IMR-90 (cell line): ENCODE results near the gene TENT5C. TPM values are rescaled to one million over a fixed set of nuclear protein-coding genes. Genes with fewer than 3 reads are reported as not detected.

Experiments used
- ATAC-seq: fragments of 200-7000 bp; cut with Tn5 transposase; 2 replicates; pipeline ENCODE4 v1.9.1; 2020; ENCODE audit warnings: low read depth, mild to moderate bottlenecking, moderate library complexity
- BruUV-seq: library from RNA; stranded (reverse); fragments of 400-500 nt; replicated peaks from 2 replicates; lab custom pipeline; 2021; lab: Mats Ljungman, UMichigan
- CTCF ChIA-PET: fragments of 300-600 bp; formaldehyde crosslinking; extraction: SDS; loops from one replicate; lab custom pipeline; 2021; ENCODE audit warnings: antibody characterized with exemption; lab: Yijun Ruan, JAX
- POLR2A ChIA-PET: fragments of 300-600 bp; sonication (Branson Sonifier 250); formaldehyde crosslinking; loops from one replicate; lab custom pipeline; 2022; ENCODE audit warnings: antibody characterized with exemption; ENCODE audit not compliant: unreplicated experiment; lab: Charles Lee
- DNase-seq: peaks from one replicate; pipeline ENCODE4 v3.0.0; 2013
- H2AFZ ChIP-seq: replicated peaks from 2 replicates; pipeline ENCODE3; 2013; ENCODE audit warnings: low read length, mild to moderate bottlenecking; ENCODE audit not compliant: poor library complexity
- H2AK5ac ChIP-seq: 2 replicates; pipeline ENCODE4 v1.6.1; 2013; ENCODE audit warnings: low read depth, low read length, inconsistent platforms
- H2AK9ac ChIP-seq: replicated peaks from 2 replicates; pipeline ENCODE3; 2013; ENCODE audit warnings: mild to moderate bottlenecking, low read depth, low read length, moderate library complexity; ENCODE audit not compliant: poor library complexity
- H2BK120ac ChIP-seq: 2 replicates; pipeline ENCODE4 v1.6.1; 2013; ENCODE audit warnings: low read depth, low read length, inconsistent platforms
- H2BK15ac ChIP-seq: 3 replicates; pipeline ENCODE4 v1.6.1; 2013; ENCODE audit warnings: low read depth, low read length, inconsistent platforms
- H2BK20ac ChIP-seq: 2 replicates; pipeline ENCODE4 v1.6.1; 2013; ENCODE audit warnings: low read depth, mild to moderate bottlenecking, inconsistent platforms, low read length, moderate library complexity
- H2BK5ac ChIP-seq: 2 replicates; pipeline ENCODE4 v1.6.1; 2013; ENCODE audit warnings: mild to moderate bottlenecking, low read depth, low read length, inconsistent platforms; ENCODE audit not compliant: poor library complexity, severe bottlenecking
- H3K14ac ChIP-seq: replicated peaks from 2 replicates; pipeline ENCODE4 v1.6.1; 2013; ENCODE audit warnings: low read depth, low read length, inconsistent platforms
- H3K18ac ChIP-seq: 2 replicates; pipeline ENCODE4 v1.6.1; 2013; ENCODE audit warnings: low read depth, low read length, control low read depth
- H3K23ac ChIP-seq: 2 replicates; pipeline ENCODE4 v1.6.1; 2013; ENCODE audit warnings: low read depth, low read length, inconsistent platforms
- H3K27ac ChIP-seq: 2 replicates; pipeline ENCODE4 v1.5.1; 2013; ENCODE audit warnings: mild to moderate bottlenecking, control low read depth, low read length; ENCODE audit not compliant: insufficient read depth
- H3K27me3 ChIP-seq: 2 replicates; pipeline ENCODE4 v1.6.1; 2013; ENCODE audit warnings: low read length; ENCODE audit not compliant: control insufficient read depth, insufficient read depth
- H3K36me3 ChIP-seq: 2 replicates; pipeline ENCODE4 v1.6.1; 2013; ENCODE audit warnings: low read length, mixed read lengths; ENCODE audit not compliant: control insufficient read depth, insufficient read depth
- H3K4ac ChIP-seq: 2 replicates; pipeline ENCODE4 v1.6.1; 2013; ENCODE audit warnings: low read depth, low read length, inconsistent platforms
- H3K4me1 ChIP-seq: 2 replicates; pipeline ENCODE4 v1.6.1; 2013; ENCODE audit warnings: low read length, mixed read lengths; ENCODE audit not compliant: control insufficient read depth, insufficient read depth
- H3K4me2 ChIP-seq: 2 replicates; pipeline ENCODE4 v1.6.1; 2013; ENCODE audit warnings: low read depth, mild to moderate bottlenecking, control low read depth, low read length, moderate library complexity
- H3K4me3 ChIP-seq: 2 replicates; pipeline ENCODE4 v1.5.1; 2013; ENCODE audit warnings: low read depth, mild to moderate bottlenecking, control low read depth, low read length, moderate library complexity; ENCODE audit not compliant: insufficient read depth
- H3K56ac ChIP-seq: 2 replicates; pipeline ENCODE4 v1.6.1; 2013; ENCODE audit warnings: low read length, inconsistent platforms; ENCODE audit not compliant: insufficient read depth; ENCODE audit errors: extremely low read depth
- H3K79me1 ChIP-seq, 2 experiments: 2 replicates each; pipeline ENCODE4 v1.6.1; 2013; ENCODE audit warnings: low read length in 2 of 2, inconsistent platforms in 1 of 2, low read depth in 1 of 2
- H3K9ac ChIP-seq: 2 replicates; pipeline ENCODE4 v1.6.1; 2013; ENCODE audit warnings: low read depth, low read length, control low read depth
- H3K9me1 ChIP-seq: 2 replicates; pipeline ENCODE4 v1.6.1; 2013; ENCODE audit warnings: low read length, inconsistent platforms; ENCODE audit not compliant: insufficient read depth
- H3K9me3 ChIP-seq: 2 replicates; pipeline ENCODE4 v1.6.1; 2013; ENCODE audit warnings: low read length; ENCODE audit not compliant: control insufficient read depth, insufficient read depth
- H4K20me1 ChIP-seq: 2 replicates; pipeline ENCODE4 v1.6.1; 2013; ENCODE audit warnings: low read length, inconsistent platforms; ENCODE audit not compliant: insufficient read depth
- H4K5ac ChIP-seq: 2 replicates; pipeline ENCODE4 v1.6.1; 2013; ENCODE audit warnings: mild to moderate bottlenecking, low read depth, low read length, control low read depth
- H4K8ac ChIP-seq, 2 experiments: 2 replicates each; pipeline ENCODE4 v1.6.1; 2013; ENCODE audit warnings: low read depth in 2 of 2, low read length in 2 of 2, control low read depth in 1 of 2, inconsistent platforms in 1 of 2
- H4K91ac ChIP-seq: 2 replicates; pipeline ENCODE4 v1.6.1; 2013; ENCODE audit warnings: low read depth, low read length, inconsistent platforms; ENCODE audit not compliant: insufficient read depth
- CHD1 ChIP-seq: IDR thresholded peaks from 2 replicates; pipeline ENCODE4 v1.6.1; 2012; ENCODE audit warnings: low read depth, low read length, improper control_type of control experiment
- CTCF ChIP-seq: conservative IDR thresholded peaks from 2 replicates; pipeline ENCODE4 v1.5.1; 2012; ENCODE audit warnings: mild to moderate bottlenecking, low read depth, low read length, improper control_type of control experiment
- ELK1 ChIP-seq: fragments of 150-350 bp; IDR thresholded peaks from 2 replicates; pipeline ENCODE4 v1.6.1; 2016; ENCODE audit warnings: low read depth, mild to moderate bottlenecking, low read length, moderate library complexity, borderline replicate concordance
- FOS ChIP-seq: fragments of 150-350 bp; IDR thresholded peaks from 2 replicates; pipeline ENCODE4 v1.6.1; 2016; ENCODE audit warnings: low read depth, low read length
- MAFK ChIP-seq: IDR thresholded peaks from 2 replicates; pipeline ENCODE4 v1.6.1; 2012; ENCODE audit warnings: low read depth, low read length, improper control_type of control experiment
- NFE2L2 ChIP-seq: fragments of 150-350 bp; IDR thresholded peaks from 2 replicates; pipeline ENCODE4 v1.6.1; 2016; ENCODE audit warnings: low read depth, mild to moderate bottlenecking, low read length
- POLR2A ChIP-seq: IDR thresholded peaks from 2 replicates; pipeline ENCODE4 v1.6.1; 2012; ENCODE audit warnings: mild to moderate bottlenecking, low read depth, low read length
- RCOR1 ChIP-seq: IDR thresholded peaks from 2 replicates; pipeline ENCODE4 v1.6.1; 2012; ENCODE audit warnings: mild to moderate bottlenecking, low read length, improper control_type of control experiment; ENCODE audit not compliant: insufficient replicate concordance
- RFX5 ChIP-seq: IDR thresholded peaks from 2 replicates; pipeline ENCODE4 v1.8.0; 2012; ENCODE audit warnings: low read depth, mild to moderate bottlenecking, low read length, moderate library complexity
- SMC3 ChIP-seq: fragments of 150-350 bp; IDR thresholded peaks from 2 replicates; pipeline ENCODE4 v1.6.1; 2016; ENCODE audit warnings: low read depth, mild to moderate bottlenecking, antibody characterized with exemption, low read length, moderate library complexity
- WGBS, 2 experiments: methylation state at CpG; one replicate each; pipeline versions ENCODE4 v1.1.5 to v1.1.7; 2013; ENCODE audit warnings: missing lambda C conversion rate in 2 of 2; ENCODE audit not compliant: insufficient read length in 1 of 2; ENCODE audit errors: extremely low coverage in 2 of 2; 5-methylcytosine and 5-hydroxymethylcytosine counted together
- dilution Hi-C: fragments of 300-500 bp; cut with HindIII; formaldehyde crosslinking; loops from one replicate; pipeline ENCODE4 v1.14.3; 2018; ENCODE audit warnings: low sequenced_read_pairs; ENCODE audit not compliant: unreplicated experiment
- in situ Hi-C: fragments of 300-500 bp; cut with MboI; formaldehyde crosslinking; loops from 3 replicates; pipeline ENCODE4 v1.14.3; 2019; ENCODE audit warnings: low sequenced_read_pairs, inconsistent platforms, mixed read lengths
- intact Hi-C: fragments of 100-400 bp; cut with micrococcal nuclease; formaldehyde crosslinking; loops from 2 replicates; pipeline ENCODE4 v1.10.0; 2022
- polyA plus RNA-seq, 3 experiments: library from polyadenylated mRNA; depleted of rRNA; stranded (reverse); fragments of >200 nt; gene quantifications; 2 replicates each; pipeline ENCODE4 v1.2.3, GENCODE V29; 2012; ENCODE audit warnings: low replicate concordance in 1 of 3
- total RNA-seq: library from RNA; depleted of rRNA; stranded (reverse); fragments of >200 nt; gene quantifications from 2 replicates; pipeline ENCODE4 v1.2.3, GENCODE V29; 2012
- TF ChIP-seq, protein P1 (sequence below): fragments of 150-350 bp; IDR thresholded peaks from 2 replicates; pipeline ENCODE4 v1.6.1; 2017; ENCODE audit warnings: mild to moderate bottlenecking, antibody characterized with exemption, low read length, low read depth

TENT5C gene
- total and polyA plus RNA-seq, 2 of the 4 experiments (the other 2 are of a cell fraction): 1.5 to 4.1 TPM

DNA sequence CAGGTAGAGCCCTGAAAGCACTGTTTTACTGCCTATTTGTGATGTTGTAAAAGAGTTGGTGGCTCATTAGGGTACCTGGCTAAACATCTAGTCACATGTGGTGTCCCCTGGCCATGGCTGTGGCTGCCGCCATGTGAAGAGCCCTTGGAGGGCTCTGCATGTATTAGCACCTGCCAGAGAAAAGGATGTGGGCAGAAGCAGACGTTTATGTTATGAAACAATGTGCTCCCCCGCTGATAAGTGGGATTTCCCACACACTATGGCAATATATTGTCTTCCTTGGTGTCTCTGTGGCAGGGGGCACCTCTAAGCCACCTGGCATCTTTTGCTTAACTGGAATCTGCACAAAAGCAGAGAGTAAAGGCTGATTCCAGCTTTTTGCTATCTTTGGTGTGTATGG, 9.6 kb downstream of the TENT5C start (continued):
- TF ChIP-seq ELK1 (no peak), NFE2L2 (no peak), MAFK (no peak), SMC3 (no peak), CHD1 (no peak), RCOR1 (no peak)

GRCh38 chr1:117616356-117616755, 10.5 kb downstream of the TENT5C start:
- intact Hi-C loops (no loop called here), dilution Hi-C loops (no loop called here), in situ Hi-C loops (no loop called here)
- H4K20me1 ChIP-seq: peaks cover 94% of the 10 kb centered on the region; the same call in 1 of the 2 replicates
- no peak overlapping the region for H2AK9ac ChIP-seq
- no peak overlapping the region for H2BK20ac ChIP-seq
- POLR2A ChIA-PET: no interaction called here
- CTCF ChIA-PET: interaction anchor here (0.6 kb wide), 1 partner anchor 71 kb away, joined by 3 read pairs; no protein-coding TSS in a partner anchor
- no peak overlapping the region for H3K56ac ChIP-seq
- H3K9me1 ChIP-seq: peaks cover 50% of the 10 kb centered on the region
- no CpG with 5 or more reads among the region's 3 CpGs for WGBS, 2 experiments
- H2AFZ ChIP-seq: no peak overlapping the region
- no peak overlapping the region for H3K9ac ChIP-seq
- DNase-seq: no peak
- no peak overlapping the region for H3K18ac ChIP-seq
- peaks cover 12 to 82% of the 10 kb centered on the region in 2 experiments; a peak in 3 of 4 replicates for H3K79me1 ChIP-seq
- H3K4me2 ChIP-seq: no peak overlapping the region
- no peak overlapping the region for H3K27ac ChIP-seq
- no peak overlapping the region for H3K4ac ChIP-seq
- H2BK15ac ChIP-seq: no peak overlapping the region
- H4K5ac ChIP-seq: no peak overlapping the region
- no peak overlapping the region for H3K23ac ChIP-seq
- no peak overlapping the region for H2BK120ac ChIP-seq
- H2AK5ac ChIP-seq: no peak overlapping the region
- no TSS peak for BruUV-seq
- H4K91ac ChIP-seq: no peak overlapping the region
- peaks cover 26% of the 10 kb centered on the region for H3K4me1 ChIP-seq
- no peak overlapping the region for H3K4me3 ChIP-seq
- no peak for ATAC-seq
- H3K9me3 ChIP-seq: no peaks in the 10 kb centered on the region
- TF ChIP-seq MAFK (no peak), CTCF (no peak), SMC3 (no peak), POLR2A (no peak), RFX5 (no peak), FOS (no peak)
- TF ChIP-seq, protein P1, sequence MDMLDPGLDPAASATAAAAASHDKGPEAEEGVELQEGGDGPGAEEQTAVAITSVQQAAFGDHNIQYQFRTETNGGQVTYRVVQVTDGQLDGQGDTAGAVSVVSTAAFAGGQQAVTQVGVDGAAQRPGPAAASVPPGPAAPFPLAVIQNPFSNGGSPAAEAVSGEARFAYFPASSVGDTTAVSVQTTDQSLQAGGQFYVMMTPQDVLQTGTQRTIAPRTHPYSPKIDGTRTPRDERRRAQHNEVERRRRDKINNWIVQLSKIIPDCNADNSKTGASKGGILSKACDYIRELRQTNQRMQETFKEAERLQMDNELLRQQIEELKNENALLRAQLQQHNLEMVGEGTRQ: no peak
- no peaks in the 10 kb centered on the region for H3K27me3 ChIP-seq
- no peak overlapping the region for H3K14ac ChIP-seq
- no peak overlapping the region for H4K8ac ChIP-seq
- H2BK5ac ChIP-seq: no peak overlapping the region
- no peaks in the 10 kb centered on the region for H3K36me3 ChIP-seq
